GM19438 (cell line): Measurements from ENCODE around the gene VDR.

Source experiments
- ATAC-seq: cut with Tn5 transposase; IDR thresholded peaks from one replicate; pipeline ENCODE4 v1.9.1; 2021; ENCODE audit warnings: low read depth; ENCODE audit not compliant: unreplicated experiment

The VDR gene

GRCh38 chr12:47931187-47931586, 26.4 kb upstream of the VDR start:
- ATAC-seq = no peak

GRCh38 chr12:47930634-47931033, 25.8 kb upstream of the VDR start:
- ATAC-seq = no peak

- ATAC-seq = no peak
Observed at GRCh38 chr12:47927346-47927745, 22.6 kb upstream of the VDR start.

GRCh38 chr12:47921907-47922306, 17.1 kb upstream of the VDR start:
- ATAC-seq = no peak

- no peak for ATAC-seq
Observed at GRCh38 chr12:47920913-47921312, 16.1 kb upstream of the VDR start.

- no peak for ATAC-seq
Observed at GRCh38 chr12:47913081-47913480, 8.3 kb upstream of the VDR start.

GRCh38 chr12:47912556-47912955, 7.8 kb upstream of the VDR start:
- ATAC-seq = no peak

GRCh38 chr12:47910981-47911380, 6.2 kb upstream of the VDR start:
- no peak for ATAC-seq

- no peak for ATAC-seq
Observed at GRCh38 chr12:47910486-47910885, 5.7 kb upstream of the VDR start.

- no peak for ATAC-seq
Observed at GRCh38 chr12:47909839-47910465, 5.2 kb upstream of the VDR start.

GRCh38 chr12:47908738-47909137, 3.9 kb upstream of the VDR start:
- ATAC-seq = no peak

- ATAC-seq = no peak
Observed at GRCh38 chr12:47907851-47908454, 3.2 kb upstream of the VDR start.

GRCh38 chr12:47903927-47904712, 674 bp downstream of the VDR start:
- ATAC-seq = no peak

GRCh38 chr12:47903151-47903611, 1.6 kb downstream of the VDR start:
- no peak for ATAC-seq

GRCh38 chr12:47902131-47902639, 2.6 kb downstream of the VDR start:
- no peak for ATAC-seq

GRCh38 chr12:47901718-47902093, 3.1 kb downstream of the VDR start:
- no peak for ATAC-seq

- ATAC-seq = no peak
Observed at GRCh38 chr12:47901063-47901717, 3.6 kb downstream of the VDR start.

- ATAC-seq = no peak
Observed at GRCh38 chr12:47900131-47901062, 4.4 kb downstream of the VDR start.

- ATAC-seq = no peak
Observed at GRCh38 chr12:47899466-47899865, 5.3 kb downstream of the VDR start.

GRCh38 chr12:47896633-47897032, 8.2 kb downstream of the VDR start:
- no peak for ATAC-seq
